AG09309 (cell line): ENCODE data around the gene BOC.

ENCODE experiments used
- DNase-seq: peaks from one replicate; pipeline ENCODE4 v3.0.0-alpha.2; 2010; ENCODE audit warnings: low read depth
- H3K4me3 ChIP-seq: 2 replicates; pipeline ENCODE4 v1.5.1; 2011; ENCODE audit warnings: mild to moderate bottlenecking, low read depth, low read length, moderate library complexity; ENCODE audit not compliant: control insufficient read depth
- CTCF ChIP-seq: IDR thresholded peaks from 2 replicates; pipeline ENCODE4 v1.5.1; 2011; ENCODE audit warnings: mild to moderate bottlenecking, low read depth, low read length, inconsistent platforms; ENCODE audit not compliant: insufficient read depth, control insufficient read depth; ENCODE audit errors: missing control alignments

Gene BOC

GRCh38 chr3:113177526-113177925 is 33.8 kb upstream of the BOC start:
- no peak overlapping the region for H3K4me3 ChIP-seq
- TF ChIP-seq CTCF: no peak
- no peak for DNase-seq

- no peak for DNase-seq
- no peak for TF ChIP-seq CTCF
- H3K4me3 ChIP-seq: no peak overlapping the region
Measured at GRCh38 chr3:113179235-113179824, 32.0 kb upstream of the BOC start.

GRCh38 chr3:113183748-113184661 is 27.4 kb upstream of the BOC start:
- no peak overlapping the region for H3K4me3 ChIP-seq
- no peak for TF ChIP-seq CTCF
- DNase-seq: no peak

- no peak for DNase-seq
- H3K4me3 ChIP-seq: no peak overlapping the region
- no peak for TF ChIP-seq CTCF
Measured at GRCh38 chr3:113185194-113185835, 26.0 kb upstream of the BOC start.

- H3K4me3 ChIP-seq: no peak overlapping the region
- DNase-seq: no peak
- no peak for TF ChIP-seq CTCF
Measured at GRCh38 chr3:113186566-113186965, 24.8 kb upstream of the BOC start.

- no peak for DNase-seq
- no peak for TF ChIP-seq CTCF
- H3K4me3 ChIP-seq: no peak overlapping the region
Measured at GRCh38 chr3:113193288-113193687, 18.1 kb upstream of the BOC start.
